Fibroblast of the conjunctiva (primary cell): ENCODE measurements around the gene ZNF317.

Source experiments
- DNase-seq: peaks from one replicate; pipeline ENCODE4 v3.0.0-alpha.2; 2010; ENCODE audit warnings: low read depth

The ZNF317 gene

DNA sequence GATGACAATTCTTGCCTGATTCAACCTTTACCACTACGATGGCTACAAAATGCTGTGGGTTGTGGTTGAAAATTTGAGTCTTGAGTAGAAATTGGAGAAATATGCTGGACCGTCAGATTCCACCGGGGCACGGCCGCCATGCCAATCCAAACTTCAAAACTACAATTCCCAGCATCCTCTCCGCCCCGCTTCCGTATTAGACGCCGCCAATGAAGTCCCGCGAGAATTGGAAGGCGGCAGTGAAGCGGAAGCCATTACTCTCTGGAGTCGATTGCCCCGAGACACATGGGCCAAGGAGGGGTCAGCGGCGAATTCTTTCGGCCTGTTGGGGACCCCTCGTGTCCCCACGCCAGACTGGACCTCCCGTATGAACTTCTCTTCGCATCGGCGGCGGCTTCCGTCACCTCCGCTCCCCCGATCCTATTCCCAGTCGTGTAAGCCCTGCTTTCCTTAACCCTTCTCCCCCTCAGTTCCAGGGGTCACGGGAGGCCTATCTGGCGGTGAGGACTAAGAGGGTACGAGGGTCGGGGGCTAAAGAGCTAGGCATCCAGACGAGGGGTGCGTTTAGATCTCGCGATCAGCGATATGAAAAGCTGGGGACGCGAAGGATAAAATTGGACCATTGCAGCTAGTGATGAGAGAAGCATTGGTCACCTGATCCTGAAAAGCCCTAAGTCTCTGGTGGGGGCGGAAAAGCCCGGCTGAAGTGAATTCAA is at the start of gene ZNF317:
Gene ZNF317, plus strand, starts transcription at position 239 of the 716 bp plus-strand sequence. CDS start 15,620 bp downstream, outside the sequence.
- DNase-seq, result peak; percentile 80

DNA sequence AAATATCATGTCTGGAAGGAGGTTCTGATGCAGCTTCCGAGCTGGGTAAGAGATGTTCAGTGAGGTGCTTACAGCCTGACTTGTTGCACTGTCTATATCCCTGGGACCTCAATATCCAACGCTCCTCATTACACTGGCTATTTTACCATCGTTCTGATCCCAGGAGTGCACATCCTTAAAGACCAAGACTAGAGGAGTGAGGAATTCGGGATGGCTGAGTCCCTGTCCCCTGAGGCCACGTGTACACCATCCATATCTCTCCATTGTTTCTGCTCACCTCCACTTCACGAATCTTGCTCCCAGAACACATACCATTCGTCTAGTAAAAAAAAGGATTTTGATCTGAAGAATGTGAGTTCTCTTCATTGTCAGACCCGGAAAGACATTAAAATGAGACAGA is 32.8 kb upstream of the ZNF317 start, which contains the start of gene OR7G2:
Gene OR7G2, minus strand, starts transcription at position 101 of the 400 bp plus-strand sequence. CDS start 4,232 bp downstream, outside the sequence.
- DNase-seq, result no peak

DNA sequence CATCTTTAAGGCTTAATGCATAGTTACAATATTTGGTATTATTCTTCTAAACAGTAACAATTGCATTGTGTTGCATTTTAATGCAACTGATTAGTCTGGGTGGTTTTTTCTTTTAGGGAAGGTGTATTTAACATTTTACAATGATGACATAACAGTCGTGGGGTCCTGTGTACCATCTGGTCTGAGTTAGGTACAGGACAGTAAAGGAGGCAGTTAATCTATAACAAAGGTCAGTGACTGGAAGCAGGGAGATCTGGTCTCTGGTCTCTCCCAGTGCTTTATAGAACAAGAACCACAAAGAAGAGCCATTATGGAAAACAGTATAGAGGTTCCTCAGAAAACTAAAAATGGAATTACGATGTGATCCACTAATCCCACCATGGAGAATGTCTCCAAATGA is 30.2 kb upstream of the ZNF317 start:
- DNase-seq, result no peak

DNA sequence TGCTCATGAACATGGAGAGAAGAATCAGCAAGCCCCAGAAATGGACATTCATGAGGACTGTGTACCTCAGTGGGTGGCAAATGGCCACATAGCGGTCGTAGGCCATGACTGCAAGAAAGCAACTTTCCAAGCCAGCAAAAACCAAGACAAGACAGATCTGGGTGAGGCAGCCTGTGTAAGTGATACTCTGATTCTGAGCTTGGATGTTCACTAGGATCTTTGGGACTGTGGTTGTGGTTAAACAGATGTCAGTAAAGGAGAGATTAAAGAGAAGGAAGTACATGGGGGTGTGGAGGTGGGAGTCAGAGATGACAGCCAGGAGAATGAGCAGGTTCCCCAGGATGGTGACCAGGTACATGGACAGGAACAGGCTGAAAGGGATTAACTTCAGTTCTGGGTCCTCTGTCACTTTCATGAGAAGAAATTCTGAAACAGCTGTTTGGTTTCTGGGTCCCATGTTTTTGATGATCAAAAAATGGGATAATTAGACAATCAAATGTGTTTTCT is 24.8 kb upstream of the ZNF317 start, which contains the start of gene OR7G1:
Gene OR7G1, minus strand, starts transcription at position 457 of the 507 bp plus-strand sequence. Its CDS starts 0 bp downstream, at position 457.
- no peak for DNase-seq

DNA sequence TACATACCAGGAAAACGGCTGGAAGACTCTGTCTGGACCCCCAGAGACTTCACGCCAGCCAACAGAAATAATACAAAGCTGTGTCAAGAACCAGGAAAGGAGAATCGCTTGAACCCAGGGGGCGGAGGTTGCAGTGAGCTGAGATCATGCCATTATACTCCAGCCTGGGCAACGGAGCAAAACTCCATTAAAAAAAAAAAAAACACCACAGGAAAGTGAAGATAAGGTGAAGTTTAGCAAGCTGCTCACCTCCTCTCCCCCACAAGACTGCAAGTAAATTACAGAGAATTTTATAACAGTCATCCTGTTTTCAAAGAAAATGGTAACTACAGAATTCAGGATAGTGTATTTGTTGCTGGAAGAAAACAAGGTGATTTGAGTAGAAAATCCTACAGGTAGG is 23.6 kb upstream of the ZNF317 start:
- DNase-seq, result no peak

DNA sequence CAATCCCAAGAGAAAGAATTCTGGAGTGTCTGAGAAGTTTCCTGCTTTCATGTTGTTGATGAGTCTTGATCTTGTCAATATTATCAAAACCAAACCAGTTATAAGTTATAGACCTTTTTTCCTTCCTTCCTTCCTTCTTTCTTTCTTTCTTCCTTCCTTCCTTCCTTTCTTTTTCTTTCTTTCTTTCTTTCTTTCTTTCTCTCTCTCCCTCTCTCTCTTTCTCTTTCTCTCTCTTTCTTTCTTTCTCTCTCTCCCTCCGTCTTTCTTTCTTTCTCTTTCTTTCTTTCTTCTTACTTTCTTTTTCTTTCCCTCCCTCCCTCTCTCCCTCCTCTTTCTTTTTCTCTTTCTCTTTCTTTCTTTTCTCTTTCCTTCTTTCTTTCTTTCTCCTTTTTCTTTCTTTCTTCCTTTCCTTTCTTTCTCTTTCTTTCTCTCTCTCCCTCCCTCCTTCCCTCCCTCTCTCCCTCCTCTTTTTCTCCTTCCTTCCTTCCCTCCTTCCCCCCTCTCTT is 13.2 kb upstream of the ZNF317 start, which contains the start of gene OR7G3:
Gene OR7G3, minus strand, starts transcription at position 51 of the 506 bp plus-strand sequence. Its CDS starts 0 bp downstream, at position 51.
- no peak for DNase-seq

DNA sequence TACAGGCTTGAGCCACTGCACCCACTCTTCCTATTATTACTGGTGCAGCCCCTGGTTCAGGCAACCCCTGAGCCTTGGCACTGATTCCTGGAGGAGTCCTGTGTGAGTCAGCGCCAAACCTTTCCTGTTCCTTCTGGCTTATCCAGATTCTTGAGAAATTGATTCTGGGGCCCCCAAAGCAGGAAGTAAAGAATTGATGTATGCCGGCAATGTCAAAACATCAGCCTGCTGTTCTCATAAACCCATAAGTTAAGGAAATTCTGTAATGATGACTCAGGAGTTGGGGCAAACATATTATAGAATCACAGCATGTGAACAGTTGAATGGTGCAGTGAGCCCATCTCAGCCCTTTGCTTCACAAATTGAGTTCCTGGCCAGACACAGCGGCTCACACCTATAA is 12.0 kb upstream of the ZNF317 start:
- no peak for DNase-seq

DNA sequence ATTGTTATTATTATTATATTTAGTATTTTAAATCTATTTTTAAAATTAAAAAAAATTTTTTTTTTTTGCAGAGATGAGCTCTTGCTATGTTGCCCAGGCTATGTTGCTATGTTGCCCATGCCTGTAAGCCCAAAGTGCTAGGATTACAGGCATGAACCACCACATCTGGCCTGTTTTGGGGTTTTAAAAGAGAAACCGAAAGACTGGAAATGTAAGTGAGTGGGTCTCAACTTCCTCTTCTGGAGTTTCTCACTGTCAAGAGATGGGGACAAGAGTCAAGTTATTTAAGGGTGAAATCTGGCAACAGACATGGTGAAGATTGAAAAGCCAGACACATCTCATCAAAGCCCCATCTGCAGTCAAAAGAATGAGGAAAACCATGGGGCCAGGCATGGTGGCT is 9.2 kb upstream of the ZNF317 start:
- no peak for DNase-seq

DNA sequence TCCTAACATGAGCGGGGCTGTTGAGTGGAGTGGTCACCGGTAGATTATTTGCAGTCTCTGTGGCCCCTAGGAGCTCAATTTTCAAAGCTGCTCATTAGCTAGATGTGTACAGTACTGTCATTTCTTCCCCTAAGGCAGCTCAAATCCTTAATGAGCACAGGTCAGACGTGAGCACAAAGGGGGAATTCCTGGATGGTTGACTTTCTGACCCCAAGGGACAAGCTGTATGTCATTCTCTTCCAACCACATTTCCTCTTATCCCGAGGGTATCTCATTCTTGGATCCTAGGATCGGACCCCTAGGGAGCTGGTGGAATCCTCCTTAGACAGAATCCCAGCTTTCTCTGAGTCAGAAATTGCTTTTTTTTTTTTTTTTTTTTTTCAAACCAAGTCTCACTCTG is 7.8 kb upstream of the ZNF317 start:
- no peak for DNase-seq

DNA sequence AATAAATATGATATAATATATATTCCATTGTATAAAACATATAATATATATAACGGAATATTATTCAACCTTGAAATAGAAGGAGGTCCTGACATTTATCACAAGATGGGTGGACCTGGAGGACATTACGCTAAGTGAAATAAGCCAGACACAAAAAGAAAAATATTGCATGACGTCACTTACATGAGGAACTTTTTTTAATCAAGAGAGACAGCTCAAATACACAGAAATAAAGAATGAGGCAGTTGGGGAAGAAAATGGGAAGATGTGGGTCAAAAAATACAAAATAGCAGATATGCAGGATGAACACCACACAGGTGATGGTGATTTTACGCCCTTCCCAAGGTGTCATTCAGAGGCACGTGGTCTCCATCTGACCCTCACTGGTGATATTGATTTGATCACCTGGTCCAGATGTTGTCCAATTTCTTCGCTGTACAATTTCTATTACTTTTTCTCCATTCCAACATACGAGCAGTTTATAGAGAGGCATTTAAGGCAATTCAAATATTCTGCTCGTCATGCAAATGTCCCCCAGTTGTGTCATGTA is 513 bp upstream of the ZNF317 start:
- DNase-seq, result no peak

DNA sequence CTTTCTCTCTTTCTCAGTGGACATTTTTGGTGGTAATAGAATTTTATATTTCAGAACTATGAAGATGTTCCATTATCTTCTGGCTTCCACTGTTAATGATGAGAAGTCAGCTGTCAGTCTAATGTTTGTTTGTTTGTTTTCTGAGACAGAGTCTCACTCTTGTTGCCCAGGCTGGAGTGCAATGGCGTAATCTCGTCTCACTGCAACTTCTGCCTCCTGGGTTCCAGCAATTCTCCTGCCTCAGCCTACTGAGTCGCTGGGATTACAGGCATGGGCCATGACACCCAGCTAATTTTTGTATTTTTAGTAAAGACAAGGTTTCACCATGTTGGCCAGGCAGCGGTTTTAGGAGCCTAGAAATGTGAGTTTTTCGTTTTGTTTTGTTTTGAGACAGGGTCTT is 4.7 kb downstream of the ZNF317 start:
- DNase-seq, result no peak

DNA sequence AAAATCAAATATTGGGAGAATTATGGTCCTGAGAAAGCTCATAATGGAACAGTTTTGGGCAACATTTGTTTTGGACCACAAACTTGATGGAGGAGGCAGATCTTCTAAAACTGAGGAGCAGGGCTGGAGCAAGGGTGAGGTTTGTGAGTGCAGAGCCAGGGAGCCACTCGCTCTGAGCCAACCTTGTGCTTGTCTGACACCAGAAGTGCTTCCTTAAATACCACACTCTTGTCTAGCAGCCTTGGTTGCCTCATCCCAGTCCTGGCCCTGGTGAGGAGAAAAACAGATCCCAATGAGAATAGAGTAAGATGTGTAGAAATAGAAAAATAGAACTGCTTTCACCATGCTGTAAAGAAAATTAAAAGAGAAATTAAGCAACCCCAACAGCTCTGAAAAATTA is 6.7 kb downstream of the ZNF317 start:
- DNase-seq, result no peak

DNA sequence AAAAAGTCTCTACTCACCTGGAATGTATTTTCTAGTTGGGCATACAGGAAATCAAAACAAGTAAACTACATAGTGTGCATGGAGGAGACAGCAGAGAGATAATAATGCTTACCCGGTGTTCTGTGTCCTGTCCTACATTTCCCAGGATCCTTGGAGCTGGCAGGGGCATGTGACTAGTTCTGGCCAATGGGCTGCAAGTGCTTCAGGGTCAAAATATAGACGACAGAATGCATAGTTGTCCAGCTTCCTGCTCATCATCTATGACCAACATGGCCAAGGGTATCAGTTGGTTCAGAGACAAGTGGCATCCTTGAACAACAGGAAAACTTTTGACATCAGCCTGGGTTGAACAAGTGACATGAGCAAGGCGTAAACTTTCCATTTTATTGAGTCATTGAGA is 8.5 kb downstream of the ZNF317 start:
- no peak for DNase-seq

DNA sequence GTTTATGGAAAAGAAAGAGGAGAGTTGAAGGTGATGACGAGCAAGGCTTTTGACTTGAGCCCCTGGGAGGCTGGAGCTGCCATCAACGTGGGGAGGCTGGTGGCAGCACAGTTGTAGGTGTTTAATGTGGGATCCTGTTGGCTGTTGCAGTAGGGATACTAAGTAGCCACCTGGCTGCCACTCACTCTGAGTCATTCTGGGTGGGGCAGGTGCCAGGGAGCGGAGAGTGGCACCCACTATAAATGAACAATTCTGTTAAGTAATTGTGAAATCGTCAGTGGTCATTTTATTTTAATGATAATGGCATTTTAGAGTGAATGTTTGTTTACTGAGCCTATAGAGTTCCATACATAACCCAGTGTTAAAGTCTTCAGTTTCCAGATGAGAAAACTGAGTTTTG is 9.8 kb downstream of the ZNF317 start:
- no peak for DNase-seq

DNA sequence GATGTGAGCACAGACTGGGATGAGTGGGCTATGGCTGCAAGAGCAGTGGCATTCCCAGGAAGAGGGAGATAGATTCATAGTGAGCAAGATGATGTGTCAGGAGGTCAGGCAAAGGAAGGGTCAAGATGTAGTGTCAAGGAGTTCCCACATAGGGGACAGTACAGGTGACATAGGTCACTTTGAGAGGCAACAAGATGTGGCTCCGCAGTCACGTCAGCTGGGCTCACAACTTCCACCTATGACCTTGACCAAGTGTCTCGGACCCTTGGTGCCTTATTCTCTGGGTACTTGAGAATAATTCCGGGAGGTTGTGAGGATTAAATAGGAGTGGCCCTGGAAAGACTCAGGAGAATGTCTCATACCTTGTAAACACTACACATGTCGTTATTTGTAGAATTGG is 10.5 kb downstream of the ZNF317 start:
- DNase-seq, result no peak

DNA sequence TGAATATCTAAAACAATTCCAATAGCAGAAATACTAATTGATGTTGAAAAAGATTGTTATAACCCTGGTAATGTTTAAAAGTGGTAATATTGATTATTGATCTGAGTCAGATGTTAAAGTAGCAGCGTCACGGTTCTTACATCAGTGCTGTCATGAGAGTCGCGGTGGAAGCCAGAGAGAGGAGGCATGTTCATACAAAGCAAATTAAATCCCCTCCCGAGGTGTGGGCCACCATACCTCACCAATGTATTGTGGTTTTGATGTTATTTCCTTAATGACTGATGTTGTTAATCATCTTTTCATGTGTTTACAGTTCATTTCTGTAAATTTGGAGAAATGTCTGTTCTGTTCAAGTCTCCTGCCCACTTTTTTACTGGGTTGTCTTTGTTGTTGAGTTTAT is 11.2 kb downstream of the ZNF317 start:
- no peak for DNase-seq

DNA sequence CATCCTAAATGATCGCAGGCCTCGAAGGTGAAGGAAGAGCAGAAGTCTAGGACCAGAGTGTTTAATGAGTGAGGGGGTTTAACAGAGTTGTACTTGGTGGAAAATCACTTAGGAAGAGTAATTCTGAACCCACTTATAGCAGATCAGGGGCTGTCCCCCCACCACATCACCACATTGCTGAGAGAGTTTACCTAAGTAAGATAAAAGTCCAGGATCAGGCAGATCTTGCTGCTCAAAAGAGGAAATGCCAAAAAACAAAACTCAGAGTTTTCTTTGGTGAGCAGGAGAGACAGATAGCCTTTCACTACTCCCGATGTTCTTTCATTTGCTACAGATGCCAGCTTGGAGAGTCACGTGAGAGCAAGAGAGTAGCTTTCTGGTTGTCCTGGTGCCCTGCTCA is 15.4 kb downstream of the ZNF317 start:
- DNase-seq, result no peak

DNA sequence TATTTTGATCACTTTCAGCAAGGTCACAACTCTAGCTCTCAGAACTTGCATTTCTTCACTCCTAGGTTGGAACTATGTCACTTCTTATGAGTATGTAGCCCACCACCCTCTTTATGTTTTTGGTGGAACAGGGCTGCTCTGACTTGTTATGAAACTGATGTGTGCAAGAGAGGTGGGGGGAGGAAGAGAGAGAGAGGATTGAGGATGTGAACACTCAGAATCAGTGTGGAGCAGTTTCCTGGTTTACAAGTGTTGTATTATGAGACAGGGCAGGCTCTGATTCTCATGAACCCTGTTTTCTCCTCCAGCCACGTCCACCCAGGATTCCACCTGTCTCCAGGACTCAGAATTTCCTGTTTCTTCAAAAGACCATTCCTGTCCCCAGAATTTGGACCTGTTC is 16.1 kb downstream of the ZNF317 start:
- DNase-seq, result no peak

DNA sequence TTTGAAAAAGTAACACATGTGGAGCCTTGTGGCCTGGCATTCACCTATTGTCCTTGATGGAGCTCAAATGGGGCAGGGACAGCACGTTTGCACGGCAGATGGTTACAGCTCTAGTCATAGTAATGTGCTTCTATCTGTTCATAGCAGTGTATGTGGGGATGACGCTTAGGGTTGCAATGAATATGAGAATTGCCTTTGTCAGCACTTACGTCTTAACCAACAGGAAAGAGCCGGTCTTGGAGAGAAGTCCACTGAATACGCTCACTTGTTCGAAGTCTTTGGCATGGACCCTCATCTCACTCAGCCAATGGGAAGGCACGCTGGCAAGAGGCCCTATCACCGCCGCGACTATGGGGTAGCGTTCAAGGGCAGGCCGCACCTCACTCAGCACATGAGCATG is 19.7 kb downstream of the ZNF317 start:
- no peak for DNase-seq

DNA sequence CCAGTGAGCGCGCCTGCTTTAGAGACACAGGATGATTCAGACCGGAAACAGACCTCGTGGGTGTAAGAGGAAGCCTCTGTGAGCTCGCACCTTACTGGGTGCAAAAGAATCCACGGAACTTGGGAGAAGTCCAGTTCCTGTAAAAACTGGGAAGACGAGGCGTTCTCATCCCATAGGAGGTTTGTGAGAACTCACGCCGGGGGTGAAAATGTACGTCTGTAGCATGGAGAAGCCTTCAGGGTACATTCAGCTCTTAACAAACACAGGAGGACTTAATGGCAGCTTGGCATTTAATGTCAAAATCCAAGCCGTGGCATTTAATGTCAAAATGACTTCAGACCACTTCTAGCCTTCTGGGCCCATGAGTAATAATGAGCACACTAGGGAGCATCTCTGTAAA is 21.2 kb downstream of the ZNF317 start:
- DNase-seq, result no peak

DNA sequence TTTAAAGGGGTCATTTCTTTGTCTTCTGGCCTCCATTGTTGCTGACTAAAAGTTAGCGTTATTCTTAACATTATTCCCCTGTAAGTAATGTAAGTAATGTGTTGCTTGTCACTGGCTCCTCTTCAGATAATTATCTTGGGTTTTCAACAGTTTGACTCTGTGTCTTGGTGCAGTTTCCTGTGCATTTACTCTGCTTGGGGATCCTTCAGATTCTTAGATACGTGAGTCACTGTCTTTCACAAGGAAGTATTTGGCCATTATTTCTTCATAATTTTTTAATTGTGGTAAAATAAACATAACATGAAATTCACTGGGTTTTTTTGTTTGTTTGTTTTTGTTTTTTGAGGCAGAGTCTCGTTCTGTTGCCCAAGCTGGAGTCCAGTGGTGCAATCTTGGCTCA is 25.1 kb downstream of the ZNF317 start:
- DNase-seq, result no peak

DNA sequence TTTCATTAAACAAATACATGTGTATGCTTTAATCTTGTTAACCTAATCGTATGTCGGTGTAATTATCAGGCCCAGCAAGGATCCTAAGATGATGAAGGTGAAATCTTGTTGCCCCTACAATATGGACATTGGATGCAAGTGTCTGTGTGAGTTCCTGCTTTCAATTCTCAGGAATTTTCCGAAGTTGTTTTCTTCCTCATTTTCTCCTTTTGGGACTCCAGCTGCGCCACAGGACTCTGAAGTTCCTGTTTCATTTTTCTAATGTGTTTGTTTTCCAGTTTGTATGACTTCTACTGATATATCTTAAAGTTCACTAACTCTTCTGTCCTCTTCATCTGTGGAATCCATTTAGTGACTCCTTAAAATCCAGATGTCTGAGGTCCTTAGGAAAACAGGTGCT is 26.6 kb downstream of the ZNF317 start:
- DNase-seq, result no peak

DNA sequence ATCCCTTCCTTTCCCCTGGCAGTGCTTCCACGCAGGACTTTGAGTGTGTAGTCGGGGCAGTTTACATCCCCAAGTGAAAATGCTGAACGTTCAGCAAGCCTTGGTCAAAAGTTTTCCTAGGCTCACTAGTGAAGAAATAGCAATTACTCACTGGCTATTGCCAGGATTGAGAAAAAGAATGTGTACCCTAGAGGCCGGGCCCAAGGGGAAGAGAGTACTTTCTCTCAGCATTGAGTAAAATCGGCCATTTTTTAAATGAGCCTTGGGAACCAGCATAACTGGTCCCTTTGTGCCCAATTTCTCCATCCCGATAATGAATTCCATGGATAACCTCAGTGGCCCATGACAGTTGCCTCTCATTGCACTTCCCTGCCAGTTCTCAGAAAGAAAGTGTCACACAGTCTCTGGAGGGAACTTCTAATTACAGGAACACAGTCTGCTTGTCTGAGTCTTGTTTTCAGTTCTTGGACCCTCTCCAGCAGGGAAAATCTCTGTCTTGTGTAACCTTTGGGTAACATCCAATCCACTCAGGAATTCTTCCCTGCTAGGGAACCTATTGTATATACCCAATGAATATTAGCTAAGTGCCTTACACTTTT is 31.3 kb downstream of the ZNF317 start:
- no peak for DNase-seq
